Activated naive CD4-positive, alpha-beta T cell treated with anti-CD3 and anti-CD28 coated beads, Interleukin-2, amount 50 U/mL, for 24 hours (primary cell): ENCODE results near the gene DSCAM.

Experiments
- H3K27ac Mint-ChIP-seq: one replicate; pipeline ENCODE4 v1.8.0; 2021; ENCODE audit warnings: mild to moderate bottlenecking, mixed read lengths
- H3K27me3 Mint-ChIP-seq: one replicate; pipeline ENCODE4 v1.8.0; 2021; ENCODE audit warnings: mixed read lengths
- H3K36me3 Mint-ChIP-seq: one replicate; pipeline ENCODE4 v1.8.0; 2021; ENCODE audit warnings: mixed read lengths
- H3K4me1 Mint-ChIP-seq: one replicate; pipeline ENCODE4 v1.8.0; 2021; ENCODE audit warnings: mixed read lengths
- H3K4me3 Mint-ChIP-seq: one replicate; pipeline ENCODE4 v1.8.0; 2021; ENCODE audit warnings: mild to moderate bottlenecking, mixed read lengths
- H3K9me3 Mint-ChIP-seq: one replicate; pipeline ENCODE4 v1.8.0; 2021; ENCODE audit warnings: mixed read lengths

DSCAM gene

GRCh38 chr21:40015818-40016217, 831.1 kb downstream of the DSCAM start:
- Mint-ChIP-seq H3K4me1 (no peaks in the 10 kb centered on the region), H3K27me3 (no peaks in the 10 kb centered on the region), H3K9me3 (peaks cover 6% of the 10 kb centered on the region), H3K4me3 (no peak overlapping the region), H3K27ac (no peak overlapping the region), H3K36me3 (no peaks in the 10 kb centered on the region)

GRCh38 chr21:40014394-40014793, 832.6 kb downstream of the DSCAM start:
- Mint-ChIP-seq H3K27ac (peak overlapping the region; percentile 6), H3K27me3 (no peaks in the 10 kb centered on the region), H3K9me3 (peaks cover 6% of the 10 kb centered on the region), H3K36me3 (no peaks in the 10 kb centered on the region), H3K4me1 (no peaks in the 10 kb centered on the region), H3K4me3 (no peak overlapping the region)

- Mint-ChIP-seq H3K4me1 (no peaks in the 10 kb centered on the region), H3K9me3 (peaks cover 6% of the 10 kb centered on the region), H3K27me3 (no peaks in the 10 kb centered on the region), H3K27ac (no peak overlapping the region), H3K4me3 (no peak overlapping the region), H3K36me3 (no peaks in the 10 kb centered on the region)
Measured at GRCh38 chr21:40013001-40013735, 833.8 kb downstream of the DSCAM start.

GRCh38 chr21:40011371-40011770, 835.6 kb downstream of the DSCAM start:
- H3K36me3 Mint-ChIP-seq = no peaks in the 10 kb centered on the region
- H3K27me3 Mint-ChIP-seq = no peaks in the 10 kb centered on the region
- H3K4me1 Mint-ChIP-seq = no peaks in the 10 kb centered on the region
- H3K4me3 Mint-ChIP-seq = no peak overlapping the region
- H3K9me3 Mint-ChIP-seq = peaks cover 6% of the 10 kb centered on the region
- no peak overlapping the region for H3K27ac Mint-ChIP-seq

GRCh38 chr21:40002978-40003377, 844.0 kb downstream of the DSCAM start:
- H3K4me3 Mint-ChIP-seq = no peak overlapping the region
- no peaks in the 10 kb centered on the region for H3K36me3 Mint-ChIP-seq
- no peaks in the 10 kb centered on the region for H3K9me3 Mint-ChIP-seq
- H3K27ac Mint-ChIP-seq = no peak overlapping the region
- H3K27me3 Mint-ChIP-seq = no peaks in the 10 kb centered on the region
- no peaks in the 10 kb centered on the region for H3K4me1 Mint-ChIP-seq

- no peaks in the 10 kb centered on the region for H3K36me3 Mint-ChIP-seq
- H3K4me1 Mint-ChIP-seq = no peaks in the 10 kb centered on the region
- no peak overlapping the region for H3K27ac Mint-ChIP-seq
- no peaks in the 10 kb centered on the region for H3K27me3 Mint-ChIP-seq
- H3K9me3 Mint-ChIP-seq = no peaks in the 10 kb centered on the region
- no peak overlapping the region for H3K4me3 Mint-ChIP-seq
Measured at GRCh38 chr21:39984286-39984991, 862.5 kb downstream of the DSCAM start.

- Mint-ChIP-seq H3K27ac (no peak overlapping the region), H3K27me3 (peaks cover 6% of the 10 kb centered on the region), H3K4me1 (no peaks in the 10 kb centered on the region), H3K36me3 (no peaks in the 10 kb centered on the region), H3K9me3 (peaks cover 3% of the 10 kb centered on the region), H3K4me3 (no peak overlapping the region)
Measured at GRCh38 chr21:39980241-39980820, 866.6 kb downstream of the DSCAM start.

- H3K36me3 Mint-ChIP-seq = no peaks in the 10 kb centered on the region
- peaks cover 3% of the 10 kb centered on the region for H3K9me3 Mint-ChIP-seq
- peaks cover 6% of the 10 kb centered on the region for H3K27me3 Mint-ChIP-seq
- no peak overlapping the region for H3K4me3 Mint-ChIP-seq
- no peaks in the 10 kb centered on the region for H3K4me1 Mint-ChIP-seq
- no peak overlapping the region for H3K27ac Mint-ChIP-seq
Measured at GRCh38 chr21:39979321-39979720, 867.6 kb downstream of the DSCAM start.

GRCh38 chr21:39976800-39977199, 870.2 kb downstream of the DSCAM start:
- H3K27me3 Mint-ChIP-seq = peaks cover 6% of the 10 kb centered on the region
- H3K9me3 Mint-ChIP-seq = peaks cover 3% of the 10 kb centered on the region
- no peak overlapping the region for H3K27ac Mint-ChIP-seq
- H3K4me3 Mint-ChIP-seq = no peak overlapping the region
- H3K36me3 Mint-ChIP-seq = no peaks in the 10 kb centered on the region
- no peaks in the 10 kb centered on the region for H3K4me1 Mint-ChIP-seq

- Mint-ChIP-seq H3K4me3 (no peak overlapping the region), H3K27ac (no peak overlapping the region), H3K9me3 (peaks cover 7% of the 10 kb centered on the region), H3K36me3 (no peaks in the 10 kb centered on the region), H3K27me3 (peaks cover 6% of the 10 kb centered on the region), H3K4me1 (no peaks in the 10 kb centered on the region)
Measured at GRCh38 chr21:39972976-39973770, 873.8 kb downstream of the DSCAM start.

GRCh38 chr21:39972471-39972870, 874.5 kb downstream of the DSCAM start:
- peaks cover 6% of the 10 kb centered on the region for H3K27me3 Mint-ChIP-seq
- H3K27ac Mint-ChIP-seq = no peak overlapping the region
- peaks cover 11% of the 10 kb centered on the region for H3K9me3 Mint-ChIP-seq
- H3K4me1 Mint-ChIP-seq = no peaks in the 10 kb centered on the region
- no peaks in the 10 kb centered on the region for H3K36me3 Mint-ChIP-seq
- no peak overlapping the region for H3K4me3 Mint-ChIP-seq

GRCh38 chr21:39971956-39972355, 875.0 kb downstream of the DSCAM start:
- Mint-ChIP-seq H3K36me3 (no peaks in the 10 kb centered on the region), H3K4me1 (no peaks in the 10 kb centered on the region), H3K9me3 (peaks cover 11% of the 10 kb centered on the region), H3K27me3 (peaks cover 6% of the 10 kb centered on the region), H3K4me3 (no peak overlapping the region), H3K27ac (no peak overlapping the region)

GRCh38 chr21:39969691-39970364, 877.1 kb downstream of the DSCAM start:
- no peaks in the 10 kb centered on the region for H3K27me3 Mint-ChIP-seq
- no peak overlapping the region for H3K4me3 Mint-ChIP-seq
- peaks cover 7% of the 10 kb centered on the region for H3K9me3 Mint-ChIP-seq
- H3K36me3 Mint-ChIP-seq = no peaks in the 10 kb centered on the region
- H3K27ac Mint-ChIP-seq = no peak overlapping the region
- no peaks in the 10 kb centered on the region for H3K4me1 Mint-ChIP-seq

GRCh38 chr21:39968010-39968409, 878.9 kb downstream of the DSCAM start:
- Mint-ChIP-seq H3K36me3 (no peaks in the 10 kb centered on the region), H3K9me3 (peaks cover 7% of the 10 kb centered on the region), H3K4me1 (no peaks in the 10 kb centered on the region), H3K4me3 (no peak overlapping the region), H3K27ac (no peak overlapping the region), H3K27me3 (no peaks in the 10 kb centered on the region)

- Mint-ChIP-seq H3K4me1 (no peaks in the 10 kb centered on the region), H3K36me3 (no peaks in the 10 kb centered on the region)
Measured at GRCh38 chr21:39966786-39967185, 880.2 kb downstream of the DSCAM start.

More at GRCh38 chr21:39966786-39967185, 880.2 kb downstream of the DSCAM start:
- H3K27ac Mint-ChIP-seq = no peak overlapping the region
- no peaks in the 10 kb centered on the region for H3K27me3 Mint-ChIP-seq
- H3K9me3 Mint-ChIP-seq = peaks cover 7% of the 10 kb centered on the region
- H3K4me3 Mint-ChIP-seq = no peak overlapping the region
